NCI-H748 treated with DMSO at 0.1 percent for 48 hours (cell line): ENCODE measurements around the gene NEURL4.

Experiments
- DNase-seq: peaks from one replicate; lab custom pipeline; 2025; lab: John Stamatoyannopoulos, UW

NEURL4 gene

DNA sequence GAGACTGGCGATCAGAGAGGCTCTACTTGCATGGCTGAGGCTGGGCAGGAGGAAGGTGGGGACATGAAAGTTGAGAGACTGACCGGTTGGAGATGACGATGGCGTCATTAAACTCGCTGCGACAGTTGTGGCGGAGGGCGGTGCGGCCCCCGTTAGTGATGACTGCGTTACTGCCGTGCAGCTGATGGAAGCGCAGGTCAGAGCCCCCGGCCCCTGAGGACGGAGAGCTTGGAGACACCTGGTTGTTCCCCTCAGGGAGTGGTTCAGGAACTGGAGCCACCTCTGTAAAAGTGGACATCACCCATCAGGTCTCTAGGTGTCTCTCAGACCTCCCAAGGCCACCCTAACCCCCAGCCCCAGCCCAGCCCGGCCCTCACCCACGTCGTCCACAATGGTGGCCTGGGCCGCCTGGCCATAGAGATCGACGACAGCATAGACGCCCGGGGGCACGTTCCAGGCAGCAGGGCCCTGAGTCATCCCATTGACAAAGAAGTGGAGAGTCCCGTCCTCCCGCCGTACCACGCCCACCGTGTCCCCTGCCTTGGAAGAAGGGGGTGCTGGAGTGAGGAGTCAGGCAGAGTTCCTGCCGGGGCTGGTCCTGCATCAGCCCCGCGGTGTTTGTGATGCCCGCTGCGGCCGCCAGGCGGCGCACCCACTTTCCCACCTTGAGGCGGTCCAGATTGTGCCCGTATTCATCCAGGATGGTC, 5.3 kb downstream of the NEURL4 start:
- no peak for DNase-seq

DNA sequence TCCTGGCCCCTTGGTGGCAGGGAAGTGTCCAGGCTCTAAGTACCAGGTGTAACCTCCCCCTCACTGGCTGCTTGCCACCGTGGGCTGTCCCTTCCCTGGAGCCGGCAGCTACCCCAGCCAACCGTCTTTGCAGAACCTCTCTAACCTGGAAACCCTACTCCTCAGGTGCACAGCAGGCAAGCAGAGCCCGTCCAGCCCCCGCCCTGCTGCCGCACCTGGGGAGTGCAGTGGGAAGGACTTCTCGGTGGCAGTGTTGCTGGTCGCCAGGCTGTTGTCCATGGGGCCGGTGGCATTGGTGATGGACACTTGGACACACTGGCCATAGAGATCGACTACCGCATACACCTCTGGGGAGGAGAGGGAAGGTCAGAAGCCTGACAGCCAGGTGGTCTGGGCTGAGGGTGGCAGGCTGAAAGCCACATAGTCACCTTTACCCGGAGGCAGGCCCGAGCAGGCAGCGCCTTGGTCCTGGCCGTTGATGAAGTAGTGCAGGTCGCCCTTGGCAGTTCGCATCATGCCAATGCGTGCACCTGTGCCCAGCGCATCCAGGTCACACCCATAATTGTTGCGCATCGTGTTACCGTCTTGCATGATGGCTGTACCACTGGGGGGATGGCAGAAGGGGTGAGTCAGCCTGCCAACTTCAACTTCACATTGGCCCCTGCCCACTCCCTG, 6.5 kb downstream of the NEURL4 start:
- no peak for DNase-seq

GRCh38 chr17:7321466-7321865, 7.7 kb downstream of the NEURL4 start:
- no peak for DNase-seq

DNA sequence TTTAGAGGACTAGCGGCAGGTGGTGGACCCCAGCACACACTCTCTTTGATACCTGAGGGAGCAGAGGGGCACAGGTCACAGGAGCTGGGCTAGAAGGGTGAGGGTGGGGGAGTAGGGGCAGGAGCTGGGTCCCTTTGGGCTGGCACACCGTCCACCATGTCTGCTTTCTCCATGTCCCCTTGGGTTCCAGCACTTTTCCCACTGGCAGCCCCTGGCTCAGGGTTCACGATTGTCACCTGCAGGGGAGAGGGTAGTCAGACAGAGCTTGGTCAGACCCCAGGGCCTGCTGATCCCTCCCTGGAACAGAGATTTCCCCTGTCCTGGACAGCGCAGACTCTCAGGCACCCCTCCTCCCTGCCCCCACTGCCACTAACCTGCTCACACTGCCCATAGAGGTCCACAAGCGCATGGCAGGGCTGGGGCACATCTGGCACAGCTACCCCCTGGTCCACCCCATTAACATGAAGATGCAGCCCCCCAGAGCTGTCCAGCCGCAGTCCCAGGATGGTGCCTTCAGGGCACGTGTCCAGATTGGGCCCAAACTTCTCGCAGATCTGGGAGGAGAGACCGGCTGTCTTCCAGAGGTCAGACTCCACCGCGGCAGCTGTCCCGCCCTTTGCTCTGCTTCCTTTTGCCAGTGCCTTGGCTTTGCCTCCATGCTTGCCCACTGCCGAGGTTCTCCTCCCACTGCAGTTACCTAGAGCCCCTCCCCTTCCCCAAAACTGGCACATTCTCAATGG, 10.8 kb downstream of the NEURL4 start:
- no peak for DNase-seq

DNA sequence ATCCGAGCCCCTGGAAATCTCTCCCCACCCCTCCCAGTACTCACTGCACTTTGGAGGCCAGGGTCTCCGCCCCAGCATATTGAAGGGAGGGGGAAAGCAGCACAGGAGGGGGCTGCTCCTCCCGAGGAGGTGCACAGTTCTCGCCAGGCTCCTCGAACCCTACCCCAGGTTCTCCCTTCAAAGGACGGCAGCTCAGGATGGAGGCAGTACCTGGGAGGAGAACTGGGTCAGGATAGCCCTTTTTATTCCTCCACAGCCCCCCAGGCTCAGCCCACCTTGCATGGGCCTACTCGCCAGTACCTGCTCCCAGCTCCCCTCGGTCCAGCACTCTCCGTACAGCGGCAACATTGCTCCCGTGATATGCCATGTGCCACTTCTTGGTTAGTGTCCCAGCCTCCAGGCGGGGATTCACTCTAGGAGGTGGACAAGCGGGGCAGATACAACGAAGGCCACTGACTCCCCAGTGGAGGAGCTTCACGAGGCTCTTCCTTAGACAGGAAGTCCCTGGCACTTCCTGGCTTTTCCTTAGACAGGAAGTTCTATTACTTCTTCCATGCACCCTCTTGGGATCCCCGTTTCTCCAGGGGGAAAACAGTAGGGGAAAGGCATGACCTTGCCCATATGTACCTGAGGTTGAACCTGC, 11.9 kb downstream of the NEURL4 start:
- DNase-seq, result no peak

- no peak for DNase-seq
Measured at GRCh38 chr17:7315570-7316235, 13.4 kb downstream of the NEURL4 start.

GRCh38 chr17:7314719-7315569, 14.2 kb downstream of the NEURL4 start, which contains the start of gene GPS2:
TSS of gene GPS2 (minus strand) at chr17:7315360. CDS start at chr17:7315052, 308 bp downstream.
- peak; percentile 77 for DNase-seq

DNA sequence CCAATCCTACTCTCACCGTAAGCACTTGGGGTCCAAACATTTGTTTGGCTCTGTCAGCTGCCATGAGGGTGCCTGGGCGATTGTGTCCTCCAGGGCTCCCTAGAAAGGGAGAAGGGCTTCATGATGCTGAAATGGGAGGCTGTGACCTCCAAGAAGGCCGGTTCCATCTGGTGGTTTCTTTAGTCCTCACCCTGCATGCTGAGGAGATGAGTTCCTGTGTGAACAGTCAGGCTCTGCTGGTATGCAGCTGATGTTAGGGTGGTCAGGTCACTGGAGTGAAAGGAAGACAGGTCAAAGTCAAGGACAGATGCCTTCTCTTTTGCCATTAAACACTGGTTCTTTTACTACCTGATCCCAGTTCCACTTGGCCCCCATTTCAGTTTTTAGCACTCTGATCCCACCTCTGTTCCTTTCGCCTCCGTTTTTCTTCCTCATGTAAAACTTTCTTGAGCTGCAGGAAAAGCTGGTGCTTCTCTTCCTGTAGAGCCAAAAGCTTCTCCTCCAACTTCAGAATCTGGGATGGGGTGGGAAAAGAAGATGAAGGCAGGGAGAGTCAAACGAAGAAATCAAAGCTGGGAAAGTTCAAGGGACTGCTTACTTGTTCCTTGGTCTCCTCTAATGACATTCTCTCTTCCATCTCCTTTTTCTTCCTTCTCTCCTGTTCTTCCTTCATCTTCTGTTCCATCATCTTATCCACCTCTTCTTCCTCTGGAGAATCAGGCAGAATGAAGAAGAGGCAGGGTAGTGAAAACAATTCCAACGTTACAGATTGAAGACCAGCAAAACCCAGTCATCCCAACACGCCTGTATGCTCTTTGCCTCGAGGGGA, 15.0 kb downstream of the NEURL4 start:
- no peak for DNase-seq

DNA sequence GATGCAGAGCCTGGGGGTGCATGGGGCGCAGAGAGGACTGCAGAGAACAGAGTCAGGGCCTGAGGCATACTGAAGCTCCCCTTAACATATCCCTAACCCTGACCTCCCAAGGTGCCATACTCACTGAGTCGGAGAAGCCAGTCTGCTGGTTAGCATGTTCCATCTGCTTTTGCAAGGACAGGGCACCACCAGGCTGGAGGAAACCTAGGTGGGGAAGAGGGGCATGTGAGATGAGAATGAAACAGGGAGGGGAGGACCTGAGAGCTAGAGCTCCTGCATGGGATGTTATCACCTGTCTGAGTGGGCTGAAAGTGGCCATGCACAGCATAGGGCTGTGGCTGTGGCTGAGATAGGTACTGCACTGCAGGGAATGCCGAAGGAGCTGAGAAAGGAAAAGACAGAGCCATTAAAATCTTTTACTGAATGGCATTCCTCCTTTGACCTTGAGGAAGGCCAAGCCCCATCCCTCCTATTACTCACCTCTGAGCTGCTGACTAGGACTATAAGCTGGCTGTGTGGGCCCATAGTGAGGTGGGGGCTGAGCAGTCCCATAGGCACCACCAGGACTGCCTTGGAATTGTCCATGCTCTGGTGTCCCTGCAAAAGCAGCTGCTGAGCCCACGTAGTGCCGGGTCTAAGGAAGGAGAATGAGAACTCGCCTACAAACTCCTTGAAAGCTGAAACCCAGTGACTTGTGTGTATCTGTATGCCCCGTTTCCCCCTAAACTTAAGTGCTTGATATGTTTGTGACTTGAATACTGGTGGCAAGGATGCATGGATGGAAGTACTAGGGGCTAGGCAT, 15.8 kb downstream of the NEURL4 start:
- DNase-seq, result no peak

DNA sequence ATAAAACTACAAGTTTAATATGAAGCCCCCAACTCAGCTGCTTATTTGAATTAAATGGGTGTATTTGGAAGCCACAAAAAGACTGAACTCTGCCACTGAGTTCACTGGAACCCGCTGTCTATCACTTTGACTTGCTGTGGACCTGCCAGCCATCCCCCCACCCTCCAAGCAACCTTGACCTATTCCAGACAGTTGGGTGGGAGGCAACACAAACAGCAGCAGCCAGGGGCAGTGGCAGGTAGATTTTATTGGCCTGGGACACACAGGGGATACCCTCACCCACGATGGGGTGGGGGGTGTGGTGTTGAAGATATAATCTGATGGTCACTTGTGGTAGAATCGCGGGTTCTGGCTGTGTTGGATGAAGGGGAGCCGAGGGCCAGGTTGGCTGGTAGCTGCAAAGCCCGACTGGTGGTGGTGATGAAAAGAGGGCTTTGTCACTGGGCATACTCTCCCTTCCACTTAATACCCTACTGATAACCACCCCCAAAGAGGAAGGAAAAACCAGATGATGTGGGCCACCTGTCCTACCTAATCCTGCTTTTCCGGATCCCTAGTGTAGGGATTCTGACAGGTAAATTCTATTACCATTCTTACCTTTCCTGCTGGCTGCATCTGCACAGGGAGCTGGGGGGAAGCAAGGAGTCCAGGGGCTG, 16.6 kb downstream of the NEURL4 start:
- DNase-seq, result no peak

DNA sequence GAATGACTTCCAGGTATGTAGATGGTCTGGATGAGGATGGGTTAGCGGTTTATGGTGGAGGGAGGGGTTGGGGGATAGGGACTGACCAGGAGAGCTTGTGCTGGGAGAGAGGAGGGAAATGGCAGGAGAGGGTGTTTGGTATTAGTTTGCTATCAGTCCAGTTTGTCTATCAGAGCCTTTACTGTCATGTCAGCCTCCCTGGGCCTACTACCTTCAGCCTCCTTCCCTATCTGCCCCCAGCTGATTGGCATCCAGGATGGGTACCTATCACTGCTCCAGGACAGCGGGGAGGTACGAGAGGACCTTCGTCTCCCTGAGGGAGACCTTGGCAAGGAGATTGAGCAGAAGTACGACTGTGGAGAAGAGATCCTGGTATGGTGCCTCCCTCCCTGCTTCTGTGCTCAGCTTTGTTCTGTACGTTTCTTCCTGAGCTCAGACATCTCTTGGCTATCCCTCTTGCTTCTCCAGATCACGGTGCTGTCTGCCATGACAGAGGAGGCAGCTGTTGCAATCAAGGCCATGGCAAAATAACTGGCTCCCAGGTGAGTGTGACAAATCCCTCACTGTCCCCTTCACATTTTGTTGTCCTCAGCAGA, 17.9 kb downstream of the NEURL4 start:
- DNase-seq, result no peak

GRCh38 chr17:7309628-7310027, 19.5 kb downstream of the NEURL4 start:
- no peak for DNase-seq

DNA sequence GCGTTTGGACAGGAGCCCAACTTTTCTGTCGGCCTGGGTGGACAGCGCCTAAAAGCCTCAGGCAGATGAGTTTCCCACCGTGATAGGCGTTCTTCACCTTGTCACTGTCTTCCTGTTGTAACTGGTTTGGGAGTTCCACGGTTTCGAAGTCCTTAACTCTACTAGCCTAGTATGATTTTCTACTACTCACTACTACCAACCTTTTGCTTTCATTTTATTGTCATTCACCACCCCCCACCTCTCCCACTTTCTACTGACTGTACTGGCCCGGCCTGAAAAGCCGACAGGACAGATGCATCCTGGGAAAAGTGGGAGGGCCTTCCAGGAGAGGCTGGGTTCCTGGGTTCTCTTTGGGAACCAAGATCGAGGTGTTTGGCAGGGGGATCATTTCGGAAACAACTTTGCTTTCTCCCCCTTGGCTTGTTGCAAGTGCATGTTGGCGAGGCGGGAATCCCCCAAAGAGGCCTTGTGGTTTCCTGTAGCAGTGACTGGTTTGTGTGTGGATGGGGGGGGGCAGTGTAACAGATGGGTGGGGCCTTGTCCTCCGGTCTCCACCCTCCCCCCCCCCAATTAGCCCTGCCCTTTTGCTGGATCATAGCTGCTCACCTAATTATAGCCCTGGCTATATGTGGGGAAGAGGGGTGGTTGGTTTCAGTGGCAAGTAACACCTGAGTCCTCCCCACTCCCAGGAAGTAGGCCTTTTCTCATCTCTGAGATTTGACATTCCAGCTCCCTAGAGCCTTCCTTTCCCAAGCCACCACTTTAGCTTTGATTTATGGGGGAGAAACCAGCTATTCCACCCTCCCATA, 20.3 kb downstream of the NEURL4 start:
- DNase-seq, result peak; percentile 58

DNA sequence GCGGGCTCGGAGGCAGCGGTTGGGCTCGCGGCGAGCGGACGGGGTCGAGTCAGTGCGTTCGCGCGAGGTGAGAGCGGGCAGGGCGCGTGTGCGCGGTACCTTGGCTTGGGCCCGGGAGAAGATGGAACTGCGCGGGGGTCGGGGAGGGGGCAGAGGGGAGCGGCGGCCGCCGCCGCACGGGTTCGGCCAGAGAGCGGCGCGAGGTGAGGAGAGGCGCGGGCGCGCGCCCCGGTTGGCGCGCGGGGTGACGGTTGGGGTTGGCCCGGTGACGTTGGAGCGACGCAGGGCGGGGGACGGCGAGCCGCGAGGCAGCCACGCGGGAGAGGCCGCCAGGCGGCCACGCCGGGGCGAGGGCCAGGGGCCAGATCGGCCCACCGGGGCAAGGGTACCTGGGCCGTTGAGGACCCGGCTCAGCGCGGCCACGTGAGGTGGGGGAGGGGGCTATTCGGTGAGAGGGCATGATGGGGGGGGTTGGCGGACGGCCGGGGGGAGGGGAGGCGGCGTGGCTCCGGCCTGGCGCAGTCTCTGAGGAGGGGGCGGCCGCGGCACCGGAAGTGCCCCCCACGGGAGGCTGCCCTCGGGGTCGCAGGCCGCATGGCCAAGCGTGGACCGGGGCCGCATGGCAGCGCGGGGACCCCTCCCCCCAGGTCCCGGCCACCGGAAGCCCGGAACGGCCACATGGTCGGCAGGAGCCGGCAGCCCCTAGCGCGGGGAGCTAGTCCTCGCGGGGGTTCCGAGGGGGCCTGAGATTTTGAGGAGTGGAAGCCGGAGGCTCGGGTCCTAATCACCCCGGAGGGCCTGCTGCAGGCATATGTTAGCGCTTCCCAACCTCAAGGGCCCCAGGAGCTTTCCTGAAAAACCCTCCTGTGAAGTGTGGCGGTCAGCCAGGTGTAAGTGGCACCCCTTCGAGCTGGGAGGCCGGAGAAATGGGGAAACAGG, 21.2 kb downstream of the NEURL4 start:
- DNase-seq, result no peak

GRCh38 chr17:7306911-7307685, 22.0 kb downstream of the NEURL4 start, which contains the start of gene EIF5A:
TSS of gene EIF5A (plus strand) at chr17:7307628. CDS start at chr17:7309636, 2,008 bp downstream.
- DNase-seq, result peak; percentile 100
